GM23338 (cell line): ENCODE data around the gene CTNNA3.

Experiments
- CREB1 ChIP-seq: fragments of 250-450 bp; sonication (Bioruptor Pico); IDR thresholded peaks from 2 replicates; pipeline ENCODE4 v1.5.0; 2020; ENCODE audit warnings: low read depth, mild to moderate bottlenecking, moderate library complexity
- EZH2 ChIP-seq: fragments of 200-600 bp; sonication (generic); IDR thresholded peaks from one replicate; pipeline ENCODE4 v1.8.0; 2017; ENCODE audit warnings: antibody characterized with exemption, mild to moderate bottlenecking, low read depth; ENCODE audit not compliant: unreplicated experiment
- EZH2phosphoT487 ChIP-seq: fragments of 200-600 bp; sonication (generic); IDR thresholded peaks from one replicate; pipeline ENCODE4 v1.8.1; 2018; ENCODE audit warnings: antibody characterized with exemption; ENCODE audit not compliant: unreplicated experiment
- JUNB ChIP-seq: IDR thresholded peaks from one replicate; pipeline ENCODE4 v1.6.1; 2016; ENCODE audit warnings: antibody characterized with exemption; ENCODE audit not compliant: unreplicated experiment
- NANOG ChIP-seq: IDR thresholded peaks from 2 replicates; pipeline ENCODE4 v1.6.1; 2016; ENCODE audit warnings: antibody characterized with exemption, borderline replicate concordance
- POLR2AphosphoS5 ChIP-seq: IDR thresholded peaks from 2 replicates; pipeline ENCODE4 v1.6.1; 2016; ENCODE audit warnings: antibody characterized with exemption, low read depth
- STAT1 ChIP-seq: IDR thresholded peaks from one replicate; pipeline ENCODE4 v1.6.1; 2016; ENCODE audit warnings: antibody characterized with exemption; ENCODE audit not compliant: unreplicated experiment
- ZNF114 ChIP-seq: fragments of 250-450 bp; sonication (Bioruptor Pico); IDR thresholded peaks from 2 replicates; pipeline ENCODE4 v1.5.0; 2020; ENCODE audit warnings: mild to moderate bottlenecking, moderate library complexity
- ZNF331 ChIP-seq: fragments of 250-450 bp; sonication (Bioruptor Pico); IDR thresholded peaks from 2 replicates; pipeline ENCODE4 v1.5.0; 2020; ENCODE audit warnings: low read depth, mild to moderate bottlenecking, moderate library complexity
- TF ChIP-seq, protein P1 (sequence below), 2 experiments: fragments of 200-600 bp in 1 of 2; sonication (generic) in 1 of 2; conservative IDR thresholded peaks; 2 replicates each; pipeline versions ENCODE4 v1.5.1 to v1.6.1; 2016 to 2017; ENCODE audit warnings: antibody characterized with exemption in 2 of 2, low read depth in 2 of 2, mild to moderate bottlenecking in 2 of 2, moderate library complexity in 1 of 2
- TF ChIP-seq, protein P2 (sequence below): IDR thresholded peaks from one replicate; pipeline ENCODE4 v1.6.1; 2018; ENCODE audit warnings: antibody characterized with exemption; ENCODE audit not compliant: unreplicated experiment
- TF ChIP-seq, protein P3 (sequence below): IDR thresholded peaks from 2 replicates; pipeline ENCODE4 v1.6.1; 2016; ENCODE audit warnings: antibody characterized with exemption
- TF ChIP-seq, protein P4 (sequence below): fragments of 250-450 bp; sonication (Bioruptor Pico); IDR thresholded peaks from 2 replicates; pipeline ENCODE4 v1.5.0; 2020; ENCODE audit warnings: mild to moderate bottlenecking, moderate library complexity

DNA sequence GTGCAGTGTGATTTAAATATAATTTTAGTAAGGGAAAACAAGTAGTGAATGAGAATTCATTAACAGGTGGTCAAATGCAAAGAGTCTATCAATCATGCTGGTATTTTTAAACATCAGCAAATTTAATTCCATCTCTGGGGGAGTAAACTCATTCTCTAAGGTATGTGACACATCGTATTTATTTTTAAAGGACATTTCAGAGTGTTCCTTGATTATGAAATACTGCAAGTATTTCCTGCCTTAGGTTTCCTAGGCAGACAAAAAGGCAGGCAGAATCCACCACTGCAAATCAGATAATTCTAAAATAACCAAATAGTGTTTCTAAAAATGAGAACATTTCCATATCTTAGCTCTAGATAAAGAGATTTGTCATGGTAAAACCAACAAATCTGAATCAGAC lies 576.3 kb downstream of the CTNNA3 start:
- TF ChIP-seq, protein P1, sequence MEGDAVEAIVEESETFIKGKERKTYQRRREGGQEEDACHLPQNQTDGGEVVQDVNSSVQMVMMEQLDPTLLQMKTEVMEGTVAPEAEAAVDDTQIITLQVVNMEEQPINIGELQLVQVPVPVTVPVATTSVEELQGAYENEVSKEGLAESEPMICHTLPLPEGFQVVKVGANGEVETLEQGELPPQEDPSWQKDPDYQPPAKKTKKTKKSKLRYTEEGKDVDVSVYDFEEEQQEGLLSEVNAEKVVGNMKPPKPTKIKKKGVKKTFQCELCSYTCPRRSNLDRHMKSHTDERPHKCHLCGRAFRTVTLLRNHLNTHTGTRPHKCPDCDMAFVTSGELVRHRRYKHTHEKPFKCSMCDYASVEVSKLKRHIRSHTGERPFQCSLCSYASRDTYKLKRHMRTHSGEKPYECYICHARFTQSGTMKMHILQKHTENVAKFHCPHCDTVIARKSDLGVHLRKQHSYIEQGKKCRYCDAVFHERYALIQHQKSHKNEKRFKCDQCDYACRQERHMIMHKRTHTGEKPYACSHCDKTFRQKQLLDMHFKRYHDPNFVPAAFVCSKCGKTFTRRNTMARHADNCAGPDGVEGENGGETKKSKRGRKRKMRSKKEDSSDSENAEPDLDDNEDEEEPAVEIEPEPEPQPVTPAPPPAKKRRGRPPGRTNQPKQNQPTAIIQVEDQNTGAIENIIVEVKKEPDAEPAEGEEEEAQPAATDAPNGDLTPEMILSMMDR (conservative IDR thresholded peaks at IDR 0.05; ENCODE audit: low read depth in 2 of 2), result no peak
- TF ChIP-seq NANOG, result no peak
- TF ChIP-seq ZNF114 (CRISPR knock-in tag), result no peak
- no peak for TF ChIP-seq POLR2AphosphoS5
- no peak for TF ChIP-seq EZH2
- TF ChIP-seq EZH2phosphoT487, result no peak
- TF ChIP-seq, protein P2, sequence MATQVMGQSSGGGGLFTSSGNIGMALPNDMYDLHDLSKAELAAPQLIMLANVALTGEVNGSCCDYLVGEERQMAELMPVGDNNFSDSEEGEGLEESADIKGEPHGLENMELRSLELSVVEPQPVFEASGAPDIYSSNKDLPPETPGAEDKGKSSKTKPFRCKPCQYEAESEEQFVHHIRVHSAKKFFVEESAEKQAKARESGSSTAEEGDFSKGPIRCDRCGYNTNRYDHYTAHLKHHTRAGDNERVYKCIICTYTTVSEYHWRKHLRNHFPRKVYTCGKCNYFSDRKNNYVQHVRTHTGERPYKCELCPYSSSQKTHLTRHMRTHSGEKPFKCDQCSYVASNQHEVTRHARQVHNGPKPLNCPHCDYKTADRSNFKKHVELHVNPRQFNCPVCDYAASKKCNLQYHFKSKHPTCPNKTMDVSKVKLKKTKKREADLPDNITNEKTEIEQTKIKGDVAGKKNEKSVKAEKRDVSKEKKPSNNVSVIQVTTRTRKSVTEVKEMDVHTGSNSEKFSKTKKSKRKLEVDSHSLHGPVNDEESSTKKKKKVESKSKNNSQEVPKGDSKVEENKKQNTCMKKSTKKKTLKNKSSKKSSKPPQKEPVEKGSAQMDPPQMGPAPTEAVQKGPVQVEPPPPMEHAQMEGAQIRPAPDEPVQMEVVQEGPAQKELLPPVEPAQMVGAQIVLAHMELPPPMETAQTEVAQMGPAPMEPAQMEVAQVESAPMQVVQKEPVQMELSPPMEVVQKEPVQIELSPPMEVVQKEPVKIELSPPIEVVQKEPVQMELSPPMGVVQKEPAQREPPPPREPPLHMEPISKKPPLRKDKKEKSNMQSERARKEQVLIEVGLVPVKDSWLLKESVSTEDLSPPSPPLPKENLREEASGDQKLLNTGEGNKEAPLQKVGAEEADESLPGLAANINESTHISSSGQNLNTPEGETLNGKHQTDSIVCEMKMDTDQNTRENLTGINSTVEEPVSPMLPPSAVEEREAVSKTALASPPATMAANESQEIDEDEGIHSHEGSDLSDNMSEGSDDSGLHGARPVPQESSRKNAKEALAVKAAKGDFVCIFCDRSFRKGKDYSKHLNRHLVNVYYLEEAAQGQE, result no peak
- no peak for TF ChIP-seq CREB1 (CRISPR knock-in tag)
- TF ChIP-seq ZNF331 (CRISPR knock-in tag), result no peak
- no peak for TF ChIP-seq JUNB
- TF ChIP-seq STAT1, result no peak
- TF ChIP-seq, protein P3, sequence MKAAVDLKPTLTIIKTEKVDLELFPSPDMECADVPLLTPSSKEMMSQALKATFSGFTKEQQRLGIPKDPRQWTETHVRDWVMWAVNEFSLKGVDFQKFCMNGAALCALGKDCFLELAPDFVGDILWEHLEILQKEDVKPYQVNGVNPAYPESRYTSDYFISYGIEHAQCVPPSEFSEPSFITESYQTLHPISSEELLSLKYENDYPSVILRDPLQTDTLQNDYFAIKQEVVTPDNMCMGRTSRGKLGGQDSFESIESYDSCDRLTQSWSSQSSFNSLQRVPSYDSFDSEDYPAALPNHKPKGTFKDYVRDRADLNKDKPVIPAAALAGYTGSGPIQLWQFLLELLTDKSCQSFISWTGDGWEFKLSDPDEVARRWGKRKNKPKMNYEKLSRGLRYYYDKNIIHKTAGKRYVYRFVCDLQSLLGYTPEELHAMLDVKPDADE, result no peak
- TF ChIP-seq, protein P4, sequence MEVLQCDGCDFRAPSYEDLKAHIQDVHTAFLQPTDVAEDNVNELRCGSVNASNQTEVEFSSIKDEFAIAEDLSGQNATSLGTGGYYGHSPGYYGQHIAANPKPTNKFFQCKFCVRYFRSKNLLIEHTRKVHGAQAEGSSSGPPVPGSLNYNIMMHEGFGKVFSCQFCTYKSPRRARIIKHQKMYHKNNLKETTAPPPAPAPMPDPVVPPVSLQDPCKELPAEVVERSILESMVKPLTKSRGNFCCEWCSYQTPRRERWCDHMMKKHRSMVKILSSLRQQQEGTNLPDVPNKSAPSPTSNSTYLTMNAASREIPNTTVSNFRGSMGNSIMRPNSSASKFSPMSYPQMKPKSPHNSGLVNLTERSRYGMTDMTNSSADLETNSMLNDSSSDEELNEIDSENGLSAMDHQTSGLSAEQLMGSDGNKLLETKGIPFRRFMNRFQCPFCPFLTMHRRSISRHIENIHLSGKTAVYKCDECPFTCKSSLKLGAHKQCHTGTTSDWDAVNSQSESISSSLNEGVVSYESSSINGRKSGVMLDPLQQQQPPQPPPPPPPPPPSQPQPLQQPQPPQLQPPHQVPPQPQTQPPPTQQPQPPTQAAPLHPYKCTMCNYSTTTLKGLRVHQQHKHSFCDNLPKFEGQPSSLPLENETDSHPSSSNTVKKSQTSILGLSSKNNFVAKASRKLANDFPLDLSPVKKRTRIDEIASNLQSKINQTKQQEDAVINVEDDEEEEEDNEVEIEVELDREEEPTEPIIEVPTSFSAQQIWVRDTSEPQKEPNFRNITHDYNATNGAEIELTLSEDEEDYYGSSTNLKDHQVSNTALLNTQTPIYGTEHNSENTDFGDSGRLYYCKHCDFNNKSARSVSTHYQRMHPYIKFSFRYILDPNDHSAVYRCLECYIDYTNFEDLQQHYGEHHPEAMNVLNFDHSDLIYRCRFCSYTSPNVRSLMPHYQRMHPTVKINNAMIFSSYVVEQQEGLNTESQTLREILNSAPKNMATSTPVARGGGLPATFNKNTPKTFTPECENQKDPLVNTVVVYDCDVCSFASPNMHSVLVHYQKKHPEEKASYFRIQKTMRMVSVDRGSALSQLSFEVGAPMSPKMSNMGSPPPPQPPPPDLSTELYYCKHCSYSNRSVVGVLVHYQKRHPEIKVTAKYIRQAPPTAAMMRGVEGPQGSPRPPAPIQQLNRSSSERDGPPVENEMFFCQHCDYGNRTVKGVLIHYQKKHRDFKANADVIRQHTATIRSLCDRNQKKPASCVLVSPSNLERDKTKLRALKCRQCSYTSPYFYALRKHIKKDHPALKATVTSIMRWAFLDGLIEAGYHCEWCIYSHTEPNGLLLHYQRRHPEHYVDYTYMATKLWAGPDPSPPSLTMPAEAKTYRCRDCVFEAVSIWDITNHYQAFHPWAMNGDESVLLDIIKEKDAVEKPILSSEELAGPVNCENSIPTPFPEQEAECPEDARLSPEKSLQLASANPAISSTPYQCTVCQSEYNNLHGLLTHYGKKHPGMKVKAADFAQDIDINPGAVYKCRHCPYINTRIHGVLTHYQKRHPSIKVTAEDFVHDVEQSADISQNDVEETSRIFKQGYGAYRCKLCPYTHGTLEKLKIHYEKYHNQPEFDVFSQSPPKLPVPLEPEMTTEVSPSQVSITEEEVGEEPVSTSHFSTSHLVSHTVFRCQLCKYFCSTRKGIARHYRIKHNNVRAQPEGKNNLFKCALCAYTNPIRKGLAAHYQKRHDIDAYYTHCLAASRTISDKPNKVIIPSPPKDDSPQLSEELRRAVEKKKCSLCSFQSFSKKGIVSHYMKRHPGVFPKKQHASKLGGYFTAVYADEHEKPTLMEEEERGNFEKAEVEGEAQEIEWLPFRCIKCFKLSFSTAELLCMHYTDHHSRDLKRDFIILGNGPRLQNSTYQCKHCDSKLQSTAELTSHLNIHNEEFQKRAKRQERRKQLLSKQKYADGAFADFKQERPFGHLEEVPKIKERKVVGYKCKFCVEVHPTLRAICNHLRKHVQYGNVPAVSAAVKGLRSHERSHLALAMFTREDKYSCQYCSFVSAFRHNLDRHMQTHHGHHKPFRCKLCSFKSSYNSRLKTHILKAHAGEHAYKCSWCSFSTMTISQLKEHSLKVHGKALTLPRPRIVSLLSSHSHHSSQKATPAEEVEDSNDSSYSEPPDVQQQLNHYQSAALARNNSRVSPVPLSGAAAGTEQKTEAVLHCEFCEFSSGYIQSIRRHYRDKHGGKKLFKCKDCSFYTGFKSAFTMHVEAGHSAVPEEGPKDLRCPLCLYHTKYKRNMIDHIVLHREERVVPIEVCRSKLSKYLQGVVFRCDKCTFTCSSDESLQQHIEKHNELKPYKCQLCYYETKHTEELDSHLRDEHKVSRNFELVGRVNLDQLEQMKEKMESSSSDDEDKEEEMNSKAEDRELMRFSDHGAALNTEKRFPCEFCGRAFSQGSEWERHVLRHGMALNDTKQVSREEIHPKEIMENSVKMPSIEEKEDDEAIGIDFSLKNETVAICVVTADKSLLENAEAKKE (CRISPR knock-in tag), result no peak
